Measurements from ENCODE around the gene ARHGAP33. TPM values are rescaled to one million over a fixed set of nuclear protein-coding genes. Genes with fewer than 3 reads are reported as not detected.

ARHGAP33 gene
- polyA plus RNA-seq, 1 of the 3 experiments (the other 2 are of a cell fraction) = 7.8 TPM

- no peak overlapping the region for H3K9ac ChIP-seq
- ChIA-PET CTCF (no interaction called here), POLR2A (no interaction called here)
- 92% methylated on average over 12 of the region's 15 CpGs for WGBS (ENCODE audit: low lambda C conversion rate)
- no peak overlapping the region for H3K4me2 ChIP-seq
- no peaks in the 10 kb centered on the region for H3K9me2 ChIP-seq
- no peaks in the 10 kb centered on the region for H4K20me1 ChIP-seq (ENCODE audit: insufficient read depth)
- no peaks in the 10 kb centered on the region for H3K27me3 ChIP-seq (ENCODE audit: insufficient read depth)
- H3K9me3 ChIP-seq = no peaks in the 10 kb centered on the region
- H3K4me1 ChIP-seq (ENCODE audit: control insufficient read depth in 1 of 2, insufficient read depth in 2 of 2, low read depth in 1 of 2, low read length in 1 of 2) = no peaks in the 10 kb centered on the region
- no peak overlapping the region for H3K4me3 ChIP-seq (ENCODE audit: low read depth in 2 of 2, low read length in 1 of 2)
- no peaks in the 10 kb centered on the region for H3K79me2 ChIP-seq (ENCODE audit: insufficient read depth)
- H3F3A ChIP-seq (replicated peaks; ENCODE audit: insufficient read depth) = no peaks in the 10 kb centered on the region
- TF ChIP-seq IRF3 (IDR thresholded peaks at IDR 0.05; ENCODE audit: low read depth, low read length) (no peak), CHD2 (IDR thresholded peaks at IDR 0.05; ENCODE audit: low read length, partially characterized antibody) (no peak), RXRA (IDR thresholded peaks at IDR 0.05; ENCODE audit: borderline replicate concordance, low read depth) (no peak), TEAD4 (IDR thresholded peaks at IDR 0.05; ENCODE audit: borderline replicate concordance, insufficient read depth) (no peak), MAX (IDR thresholded peaks at IDR 0.05; ENCODE audit: low read depth) (no peak), PBX3 (IDR thresholded peaks at IDR 0.05) (no peak), NRF1 (IDR thresholded peaks at IDR 0.05; ENCODE audit: low read depth, low read length) (no peak), RCOR1 (IDR thresholded peaks at IDR 0.05; ENCODE audit: low read length) (no peak), MXI1 (IDR thresholded peaks at IDR 0.05; ENCODE audit: low read depth, low read length) (no peak), RAD21 (IDR thresholded peaks at IDR 0.05; ENCODE audit: low read length) (no peak), NFIC (IDR thresholded peaks at IDR 0.05; ENCODE audit: borderline replicate concordance) (no peak), SIN3A (IDR thresholded peaks at IDR 0.05; ENCODE audit: borderline replicate concordance, low read depth, low read length) (no peak), EP300 (IDR thresholded peaks at IDR 0.05; ENCODE audit: borderline replicate concordance in 1 of 2, low read depth in 1 of 2, low read length in 1 of 2) (no peak), USF2 (IDR thresholded peaks at IDR 0.05; ENCODE audit: borderline replicate concordance, low read depth, low read length) (no peak), RFX5 (IDR thresholded peaks at IDR 0.05; ENCODE audit: low read length) (no peak), MEF2A (IDR thresholded peaks at IDR 0.05; ENCODE audit: borderline replicate concordance, low read depth) (no peak)
- H2AFZ ChIP-seq (ENCODE audit: low read depth) = no peak overlapping the region
- no peak overlapping the region for H3K27ac ChIP-seq (ENCODE audit: low read depth in 2 of 2, low read length in 1 of 2)
- DNase-seq = no peak
- no peaks in the 10 kb centered on the region for H3K36me3 ChIP-seq (replicated peaks in 1 of 2; ENCODE audit: control insufficient read depth in 1 of 2, insufficient read depth in 2 of 2, low read length in 1 of 2)
These were observed 16.9 kb downstream of the ARHGAP33 start for GRCh38 chr19:35792312-35792711.

GRCh38 chr19:35792888-35793287, 17.5 kb downstream of the ARHGAP33 start:
- ChIA-PET CTCF (no interaction called here), POLR2A (no interaction called here)
- DNase-seq = no peak
- Histone ChIP-seq H3K4me2 (no peak overlapping the region), H3K27me3 (ENCODE audit: insufficient read depth) (no peaks in the 10 kb centered on the region), H3K4me1 (ENCODE audit: control insufficient read depth in 1 of 2, insufficient read depth in 2 of 2, low read depth in 1 of 2, low read length in 1 of 2) (no peaks in the 10 kb centered on the region), H3K9me3 (no peaks in the 10 kb centered on the region), H4K20me1 (ENCODE audit: insufficient read depth) (no peaks in the 10 kb centered on the region), H3F3A (replicated peaks; ENCODE audit: insufficient read depth) (no peaks in the 10 kb centered on the region), H3K27ac (ENCODE audit: low read depth in 2 of 2, low read length in 1 of 2) (no peak overlapping the region), H3K9ac (no peak overlapping the region), H2AFZ (ENCODE audit: low read depth) (no peak overlapping the region), H3K9me2 (no peaks in the 10 kb centered on the region), H3K4me3 (ENCODE audit: low read depth in 2 of 2, low read length in 1 of 2) (no peak overlapping the region), H3K36me3 (replicated peaks in 1 of 2; ENCODE audit: control insufficient read depth in 1 of 2, insufficient read depth in 2 of 2, low read length in 1 of 2) (no peaks in the 10 kb centered on the region), H3K79me2 (ENCODE audit: insufficient read depth) (no peaks in the 10 kb centered on the region)
- 22% methylated on average over 2 of the region's 8 CpGs for WGBS (ENCODE audit: low lambda C conversion rate)
- TF ChIP-seq CHD2 (IDR thresholded peaks at IDR 0.05; ENCODE audit: low read length, partially characterized antibody) (no peak), USF2 (IDR thresholded peaks at IDR 0.05; ENCODE audit: borderline replicate concordance, low read depth, low read length) (no peak), MAX (IDR thresholded peaks at IDR 0.05; ENCODE audit: low read depth) (no peak), RFX5 (IDR thresholded peaks at IDR 0.05; ENCODE audit: low read length) (no peak), RXRA (IDR thresholded peaks at IDR 0.05; ENCODE audit: borderline replicate concordance, low read depth) (no peak), NFIC (IDR thresholded peaks at IDR 0.05; ENCODE audit: borderline replicate concordance) (no peak), GATA2 (CRISPR knock-in tag; IDR thresholded peaks at IDR 0.05) (no peak), CTCF (IDR thresholded peaks at IDR 0.05) (no peak), EP300 (IDR thresholded peaks at IDR 0.05; ENCODE audit: borderline replicate concordance in 1 of 2, low read depth in 1 of 2, low read length in 1 of 2) (no peak), TEAD4 (IDR thresholded peaks at IDR 0.05; ENCODE audit: borderline replicate concordance, insufficient read depth) (no peak), MXI1 (IDR thresholded peaks at IDR 0.05; ENCODE audit: low read depth, low read length) (no peak), EZH2phosphoT487 (IDR thresholded peaks at IDR 0.05; ENCODE audit: borderline replicate concordance, low read depth) (no peak), TAF1 (IDR thresholded peaks at IDR 0.05; ENCODE audit: borderline replicate concordance, low read depth, low read length) (no peak), MEF2A (IDR thresholded peaks at IDR 0.05; ENCODE audit: borderline replicate concordance, low read depth) (no peak)
